DMS153 treated with DMSO at 0.1 percent for 48 hours (cell line): ENCODE results near the gene MTHFD2.
"Not testable (repeated sequence)": the region's sequence is repeated elsewhere in the genome, so short reads cannot be mapped to it uniquely, and the experiment has no call there.

ENCODE experiments used
- DNase-seq: peaks from one replicate; lab custom pipeline; 2025; ENCODE audit not compliant: unreplicated experiment; lab: John Stamatoyannopoulos, UW

Gene MTHFD2

DNA sequence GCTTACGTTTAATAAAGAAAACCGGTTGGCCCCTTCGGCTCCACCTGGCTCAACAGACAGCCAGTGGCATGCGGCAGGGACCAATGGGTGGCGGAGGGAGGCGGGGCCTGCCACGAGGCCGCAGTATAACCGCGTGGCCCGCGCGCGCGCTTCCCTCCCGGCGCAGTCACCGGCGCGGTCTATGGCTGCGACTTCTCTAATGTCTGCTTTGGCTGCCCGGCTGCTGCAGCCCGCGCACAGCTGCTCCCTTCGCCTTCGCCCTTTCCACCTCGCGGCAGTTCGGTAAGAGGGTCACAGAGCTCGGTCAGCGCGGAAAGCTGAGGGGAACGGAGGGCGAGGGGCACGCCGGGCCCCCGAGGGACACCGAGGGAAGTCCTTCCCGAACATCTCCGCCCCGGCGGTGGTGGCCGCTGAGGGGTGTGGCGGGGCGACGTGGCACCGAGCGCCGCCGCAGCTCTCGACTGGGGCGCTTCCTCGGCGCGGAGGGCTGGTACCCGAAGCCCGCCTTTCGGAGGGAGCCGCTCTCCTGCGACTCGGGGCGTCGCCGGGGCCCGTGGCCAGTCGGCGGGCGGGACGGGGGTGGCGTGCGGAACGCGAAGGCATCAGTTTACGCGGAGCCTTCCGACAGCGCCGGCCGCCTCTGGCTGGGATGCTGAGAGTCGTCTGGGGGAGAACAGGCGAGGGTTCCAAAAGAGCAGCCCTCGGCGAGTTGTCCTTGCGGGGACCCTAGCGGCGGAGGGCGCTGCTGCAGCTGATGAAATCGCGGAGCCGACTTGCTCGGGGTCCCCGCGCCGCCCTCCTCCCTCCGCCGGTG lies at the start of gene MTHFD2:
Gene MTHFD2, plus strand, starts transcription at position 155 of the 814 bp plus-strand sequence. Its CDS starts 27 bp downstream, at position 182.
- peak; percentile 94 for DNase-seq

DNA sequence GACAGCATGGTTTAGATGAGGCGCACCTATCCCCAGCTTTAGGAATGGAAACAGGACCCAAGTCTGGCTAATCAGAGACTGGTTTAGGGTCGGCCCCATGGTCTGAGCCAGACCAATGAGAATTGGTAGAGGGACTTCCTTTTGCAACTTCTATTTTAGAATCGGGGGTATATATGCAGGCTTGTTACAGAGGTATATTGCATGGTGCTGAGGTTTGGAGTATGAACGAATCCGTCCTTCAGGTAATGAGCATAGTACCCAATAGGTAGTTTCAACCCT lies 49.2 kb upstream of the MTHFD2 start:
- DNase-seq = no peak

DNA sequence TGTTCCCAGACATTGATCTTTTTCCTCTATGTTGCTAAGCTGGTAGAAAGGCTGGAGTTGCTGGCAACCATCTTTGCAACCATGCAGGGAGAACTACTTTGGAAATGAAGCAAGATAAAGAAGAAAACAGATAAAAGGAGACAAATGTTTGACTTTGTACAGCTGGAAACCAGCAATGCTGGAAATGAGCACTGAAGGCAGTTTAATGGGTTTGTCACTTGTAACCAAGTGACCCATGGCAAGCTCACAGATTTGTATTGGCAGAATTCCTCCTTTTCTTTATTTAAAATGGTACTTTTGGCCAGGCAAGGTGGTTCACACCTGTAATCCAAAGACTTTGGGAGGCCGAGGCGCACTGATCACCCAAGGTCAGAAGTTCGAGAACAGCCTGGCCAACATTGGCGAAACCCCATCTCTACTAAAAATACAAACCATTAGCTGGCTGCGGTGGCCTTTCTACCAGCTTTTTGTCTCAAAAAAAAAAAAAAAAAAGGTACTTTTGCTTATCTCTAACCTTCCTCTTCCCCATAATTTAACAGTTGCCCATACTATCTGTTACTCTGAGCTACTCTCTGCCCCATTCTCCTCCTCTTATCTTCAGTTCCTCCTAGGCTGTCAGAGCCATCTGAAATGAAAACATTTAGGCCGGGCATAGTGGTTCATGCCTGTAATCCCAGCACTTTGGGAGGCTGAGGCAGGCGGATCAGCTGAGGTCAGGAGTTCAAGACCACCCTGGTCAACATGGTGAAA lies 48.7 kb upstream of the MTHFD2 start:
- no peak for DNase-seq

DNA sequence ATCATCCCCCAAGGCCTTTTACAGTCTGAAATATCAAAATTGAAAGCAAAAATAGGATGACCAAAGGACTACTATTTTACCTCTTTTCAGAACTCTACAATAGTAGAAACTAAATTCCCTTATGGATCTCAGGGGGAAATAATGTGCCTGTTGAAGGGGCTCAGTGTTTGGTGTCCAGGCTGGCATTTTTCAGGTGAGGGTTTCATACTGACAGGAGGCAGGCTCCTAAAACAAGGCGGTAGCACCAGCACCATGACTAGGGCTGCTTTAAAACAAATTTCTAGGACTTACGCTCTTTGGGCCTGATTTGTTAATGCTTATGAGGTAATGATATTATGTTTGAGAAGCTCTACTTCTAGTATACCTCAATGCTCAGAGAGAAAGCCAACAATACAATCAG lies 45.5 kb upstream of the MTHFD2 start:
- DNase-seq = no peak

DNA sequence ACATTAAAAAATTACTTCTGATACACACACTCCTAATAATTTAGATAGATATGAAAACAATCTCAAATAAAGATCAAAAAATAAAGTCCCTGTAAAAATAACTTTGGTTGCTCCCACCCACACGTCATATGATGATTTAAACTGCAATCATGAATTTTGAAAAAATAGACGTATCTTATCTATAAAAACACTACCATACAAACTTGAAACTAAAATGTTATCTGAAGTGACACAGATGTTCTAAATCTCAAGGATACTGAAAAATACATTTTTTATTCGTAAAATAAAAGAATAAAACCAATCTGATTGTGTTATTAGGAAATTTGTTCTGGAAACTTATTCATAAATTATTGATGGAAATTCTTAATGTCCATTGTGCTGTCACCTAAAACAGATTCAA lies 42.6 kb upstream of the MTHFD2 start:
- DNase-seq = no peak

DNA sequence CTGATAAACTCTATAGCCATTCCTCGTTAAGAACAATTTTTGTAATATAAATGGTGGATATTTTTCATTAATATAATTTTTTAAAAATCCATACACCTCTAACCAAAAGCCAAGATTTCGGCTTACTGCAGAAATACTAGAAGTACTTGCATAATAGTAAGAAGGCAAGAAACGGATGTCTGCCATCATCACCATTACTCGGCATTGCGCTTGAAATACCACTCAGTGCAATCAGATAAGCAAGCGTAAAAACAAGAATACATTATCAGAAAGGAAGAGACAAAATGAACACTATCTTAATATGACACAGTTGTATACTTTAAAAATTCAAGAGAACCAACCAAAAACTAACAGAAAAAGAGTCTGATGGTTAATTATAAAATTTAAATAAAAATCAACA lies 35.5 kb upstream of the MTHFD2 start:
- DNase-seq = no peak

DNA sequence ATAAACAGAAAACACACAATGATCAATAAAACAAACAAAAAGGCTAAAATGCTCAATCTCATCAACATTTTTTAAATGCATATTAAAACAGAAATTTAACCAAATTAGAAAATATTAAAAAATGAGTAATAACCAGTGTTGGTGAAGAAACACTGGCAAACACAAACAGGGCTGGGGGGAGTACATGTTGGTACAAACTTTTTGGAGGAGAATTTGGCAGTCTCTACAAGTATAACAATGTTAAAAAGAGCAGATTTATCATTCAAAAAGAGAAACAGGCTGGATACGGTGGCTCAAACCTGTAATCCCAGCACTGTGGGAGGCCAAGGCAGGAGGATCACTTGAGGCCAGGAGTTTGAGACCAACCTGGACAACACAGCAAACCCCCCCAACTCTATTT lies 33.7 kb upstream of the MTHFD2 start:
- no peak for DNase-seq

DNA sequence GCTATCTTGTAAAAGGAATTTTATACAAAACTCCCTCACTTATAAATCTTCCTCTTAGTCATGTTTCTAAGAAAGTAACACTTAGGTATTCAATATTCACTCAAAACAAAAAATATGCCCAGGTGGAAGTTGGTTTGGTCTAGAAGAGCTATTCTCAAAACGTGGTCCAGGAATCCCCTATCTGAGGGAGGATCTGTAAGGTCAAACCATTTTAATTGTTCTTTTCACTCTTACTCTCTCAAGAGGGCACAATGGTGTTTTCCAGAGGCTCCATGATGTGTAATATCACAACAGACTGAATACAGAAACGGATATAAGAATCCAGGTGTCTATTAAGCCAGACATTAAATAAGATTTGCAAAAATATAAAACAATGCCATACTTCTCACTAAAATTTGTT lies 29.7 kb upstream of the MTHFD2 start:
- no peak for DNase-seq

DNA sequence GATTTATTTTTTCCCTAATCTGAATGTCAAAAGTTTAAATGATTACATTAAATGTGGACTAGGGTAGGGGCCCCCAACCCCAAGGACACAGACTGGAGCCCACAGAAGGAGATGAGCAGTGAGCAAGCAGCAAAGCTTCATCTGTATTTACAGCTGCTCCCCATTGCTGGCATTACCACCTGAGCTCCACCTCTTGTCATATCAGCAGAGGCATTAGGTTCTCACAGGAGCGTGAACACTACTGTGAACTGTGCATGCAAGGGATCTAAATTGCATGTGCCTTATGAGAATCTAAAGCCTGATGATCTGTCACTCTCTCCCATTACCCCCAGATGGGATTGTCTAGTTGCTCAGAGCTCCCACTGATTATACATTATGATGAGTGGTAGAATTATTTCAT lies 23.5 kb upstream of the MTHFD2 start:
- DNase-seq = no peak

DNA sequence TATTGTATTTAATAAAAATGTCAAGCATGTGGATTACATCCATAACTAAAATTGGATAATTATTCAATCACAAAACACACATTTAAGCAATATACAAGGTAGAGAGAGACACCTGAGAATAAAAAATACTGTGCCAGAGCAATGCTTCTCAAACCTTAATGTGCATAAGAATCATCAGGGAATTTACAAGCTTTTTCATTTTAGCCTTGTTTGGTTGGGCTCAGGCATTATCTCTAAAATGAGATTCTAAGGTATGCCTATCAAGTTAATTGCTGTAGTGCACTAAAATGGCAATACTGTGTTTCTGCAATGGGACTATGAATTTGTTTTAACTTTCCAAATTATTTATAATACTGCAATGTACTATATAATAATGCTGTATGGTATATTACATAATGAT lies 20.7 kb upstream of the MTHFD2 start:
- DNase-seq = no peak

DNA sequence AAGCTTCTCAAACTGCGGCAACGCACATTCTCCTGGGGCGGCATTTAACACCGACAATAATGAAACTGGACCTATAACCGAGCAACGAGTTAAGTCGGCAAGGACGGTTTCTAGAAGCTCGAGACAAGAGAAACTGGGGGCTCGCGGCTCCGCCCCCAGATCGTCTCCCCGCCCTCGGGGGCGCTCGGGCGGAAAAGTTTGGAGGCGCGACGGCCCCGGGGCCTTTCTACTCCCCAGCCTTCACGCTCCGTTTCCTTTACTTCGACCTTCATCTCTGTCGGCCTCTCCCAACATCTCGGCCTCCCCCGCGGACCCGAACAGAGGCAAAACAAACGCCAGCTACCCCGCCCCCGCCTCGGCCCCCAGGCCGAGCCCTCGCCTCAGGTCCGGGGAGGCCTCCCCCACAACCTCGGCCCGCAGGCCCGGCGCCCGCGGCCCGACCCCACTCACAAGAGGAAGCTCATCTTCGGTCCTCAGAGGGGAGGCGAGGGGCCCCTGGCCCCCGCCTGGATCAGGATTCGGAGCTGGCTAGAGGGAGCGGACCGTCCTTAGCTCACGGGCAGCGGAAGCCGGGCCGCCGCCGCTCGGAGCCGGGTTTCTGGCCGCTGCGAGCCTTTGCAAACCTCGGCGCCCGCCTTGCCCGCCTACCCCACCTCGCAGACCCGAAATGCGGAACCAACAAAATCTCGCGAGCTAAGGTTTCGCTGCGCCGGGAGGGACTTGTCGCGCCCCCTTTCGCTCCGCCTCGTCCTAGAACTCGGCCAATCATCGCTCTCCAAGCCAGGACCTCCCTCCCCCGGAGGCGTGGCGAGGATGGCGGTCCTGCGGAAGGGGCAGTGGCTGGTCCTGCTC lies 20.0 kb upstream of the MTHFD2 start, which contains the start of gene MOB1A:
Gene MOB1A, minus strand, starts transcription at position 669 of the 852 bp plus-strand sequence. Its CDS starts 205 bp downstream, at position 464.
- DNase-seq = peak; percentile 92

DNA sequence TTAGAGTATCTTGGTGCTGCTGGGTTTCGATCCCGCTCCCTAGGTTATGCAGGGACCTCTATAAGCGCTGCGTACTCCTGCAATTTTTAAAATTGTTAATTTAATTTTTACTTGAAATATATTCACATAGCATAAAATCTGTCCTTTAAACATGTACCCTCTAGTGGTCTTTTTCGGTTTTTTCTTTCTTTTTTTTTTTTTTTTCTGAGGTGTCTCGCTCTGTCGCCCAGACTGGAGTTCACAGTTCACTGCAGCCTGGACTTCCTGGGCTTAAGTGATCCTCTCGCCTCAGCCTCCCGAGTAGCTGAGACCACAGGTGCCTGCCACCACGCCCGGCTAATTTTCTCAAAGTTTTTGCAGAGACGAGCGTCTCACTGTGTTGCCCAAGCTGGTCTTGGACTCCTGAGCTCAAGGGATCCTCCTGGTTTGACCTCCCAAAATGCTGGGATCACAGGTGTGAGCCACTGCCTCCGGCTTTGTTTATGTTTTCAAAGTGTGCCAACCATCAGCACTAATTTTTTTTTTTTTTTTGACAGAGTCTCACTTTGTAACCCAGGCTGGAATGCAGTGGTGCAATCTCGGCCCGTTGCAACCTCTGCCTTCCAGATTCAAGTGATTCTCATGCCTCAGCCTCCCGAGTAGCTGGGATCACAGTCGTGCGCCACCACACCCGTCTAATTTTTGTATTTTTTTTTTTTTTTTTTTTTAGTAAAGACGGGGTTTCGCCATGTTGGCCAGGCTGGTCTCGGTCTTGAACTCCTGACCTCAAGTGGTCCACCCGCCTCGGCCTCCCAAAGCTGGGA lies 19.2 kb upstream of the MTHFD2 start:
- DNase-seq = no peak

DNA sequence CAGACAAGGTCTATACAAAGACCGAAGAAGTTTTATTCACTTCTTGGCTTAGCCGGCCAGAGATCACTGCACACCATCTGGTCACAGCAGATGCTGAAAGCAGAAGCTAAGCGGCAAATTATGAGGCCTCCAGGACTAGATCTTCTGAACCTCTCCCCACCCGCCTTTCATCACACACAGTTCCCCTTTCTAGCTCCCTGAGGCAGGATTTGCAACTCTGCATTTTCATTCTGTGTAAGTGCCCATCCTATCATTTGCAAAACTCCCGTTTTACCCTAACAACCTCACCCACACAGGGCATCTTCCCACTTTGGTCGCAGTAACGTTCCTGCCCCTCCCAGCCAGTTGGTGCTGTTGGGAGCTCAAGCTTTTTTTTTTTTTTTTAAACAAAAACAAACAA lies 16.7 kb upstream of the MTHFD2 start:
- no peak for DNase-seq

DNA sequence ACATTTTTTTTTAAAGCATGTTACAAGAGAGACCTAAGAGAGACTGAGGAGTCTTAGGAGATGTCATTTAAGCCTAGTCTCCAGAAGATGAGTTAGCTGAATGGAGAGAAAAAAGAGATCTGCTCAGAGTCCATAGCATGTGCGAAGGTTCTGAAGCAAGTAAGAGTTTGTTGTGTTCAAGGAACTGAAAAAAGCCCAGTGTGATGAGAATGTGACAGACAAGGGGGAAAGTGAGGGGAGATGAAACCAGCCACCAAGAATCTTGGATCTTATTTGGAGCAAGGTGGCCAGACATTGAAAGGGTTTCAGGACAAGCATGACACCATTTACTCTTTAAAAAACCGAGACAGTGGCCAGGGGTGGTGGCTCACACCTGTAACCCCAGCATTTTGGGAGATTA lies 14.5 kb upstream of the MTHFD2 start:
- DNase-seq = no peak

DNA sequence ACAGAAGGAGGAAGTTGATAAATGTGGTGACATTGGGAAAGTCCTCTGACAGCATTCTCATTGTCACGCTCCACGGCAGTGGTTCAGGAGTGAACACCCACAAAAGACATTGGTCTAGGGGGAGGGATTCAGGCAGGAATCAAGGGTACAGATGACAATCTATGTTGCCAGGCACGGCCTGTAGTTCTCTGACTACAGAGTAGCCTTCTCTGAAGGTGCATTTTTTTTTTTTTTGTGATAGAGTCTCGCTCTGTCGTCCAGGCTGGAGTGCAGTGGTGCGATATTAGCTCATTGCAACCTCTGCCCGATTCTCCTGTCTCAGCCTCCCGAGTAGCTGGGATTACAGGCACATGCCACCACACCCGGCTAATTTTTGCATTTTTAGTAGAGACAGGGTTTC lies 12.4 kb upstream of the MTHFD2 start:
- DNase-seq = no peak

DNA sequence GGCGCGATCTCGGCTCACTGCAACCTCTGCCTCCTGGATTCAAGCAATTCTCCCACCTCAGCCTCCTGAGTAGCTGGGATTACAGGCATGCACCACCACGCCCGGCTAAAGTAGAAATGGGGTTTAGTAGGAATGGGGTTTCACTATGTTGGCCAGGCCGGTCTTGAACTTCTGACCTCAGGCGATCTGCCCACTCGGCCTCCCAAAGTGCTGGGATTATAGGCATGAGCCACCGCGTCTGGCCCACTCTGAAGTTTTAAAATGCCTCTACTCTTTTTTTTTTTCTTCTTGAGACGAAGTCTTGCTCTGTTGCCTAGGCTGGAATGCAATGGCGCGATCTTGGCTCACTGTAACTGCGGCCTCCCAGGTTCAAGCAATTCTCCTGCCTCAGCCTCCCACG lies 11.7 kb upstream of the MTHFD2 start:
- DNase-seq = not testable (repeated sequence)

DNA sequence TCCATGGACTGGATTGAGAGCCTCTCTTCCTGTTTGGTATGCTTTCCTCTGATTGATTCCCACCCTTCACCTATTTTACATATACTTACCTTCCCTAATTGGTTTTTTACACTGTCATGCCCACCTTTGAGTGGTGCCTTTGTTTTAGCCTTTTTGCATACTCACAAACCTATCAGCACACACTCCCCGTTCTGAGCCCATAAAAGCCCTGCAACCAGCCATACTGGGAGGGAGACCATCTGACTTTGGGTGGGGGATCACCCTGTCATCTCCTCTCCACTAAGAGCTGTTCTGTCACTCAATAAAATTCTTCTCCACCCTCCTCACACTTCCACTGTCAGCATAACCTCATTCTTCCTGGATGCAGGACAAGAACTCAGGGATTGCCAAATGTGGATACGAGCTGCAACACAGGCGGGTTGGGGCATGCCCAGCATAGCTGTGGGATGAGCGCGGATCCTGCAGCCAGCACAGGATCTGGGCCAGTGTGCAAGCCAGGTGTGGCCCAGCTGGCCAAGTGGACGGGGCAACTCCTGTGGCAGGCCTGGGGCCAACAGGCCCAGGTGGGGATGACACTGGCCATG lies 10.3 kb upstream of the MTHFD2 start:
- DNase-seq = no peak

DNA sequence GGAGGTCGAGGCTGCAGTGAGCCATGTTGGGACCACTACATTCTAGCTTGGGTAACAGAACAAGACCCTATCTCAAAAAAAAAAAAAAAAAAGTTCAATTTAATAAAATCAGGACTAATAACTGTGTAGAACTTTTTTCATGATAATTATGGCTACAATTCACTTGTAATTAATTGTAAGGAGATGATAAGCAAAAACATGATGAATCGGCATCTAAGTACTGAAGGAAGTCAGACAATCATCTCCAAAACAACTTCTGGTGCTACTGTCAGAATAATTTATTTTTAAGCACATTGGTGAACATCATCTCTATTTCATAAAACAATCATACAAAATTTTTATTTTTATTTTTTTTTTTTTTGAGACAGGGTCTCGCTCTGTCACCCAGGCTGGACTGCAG lies 9.7 kb upstream of the MTHFD2 start:
- no peak for DNase-seq

DNA sequence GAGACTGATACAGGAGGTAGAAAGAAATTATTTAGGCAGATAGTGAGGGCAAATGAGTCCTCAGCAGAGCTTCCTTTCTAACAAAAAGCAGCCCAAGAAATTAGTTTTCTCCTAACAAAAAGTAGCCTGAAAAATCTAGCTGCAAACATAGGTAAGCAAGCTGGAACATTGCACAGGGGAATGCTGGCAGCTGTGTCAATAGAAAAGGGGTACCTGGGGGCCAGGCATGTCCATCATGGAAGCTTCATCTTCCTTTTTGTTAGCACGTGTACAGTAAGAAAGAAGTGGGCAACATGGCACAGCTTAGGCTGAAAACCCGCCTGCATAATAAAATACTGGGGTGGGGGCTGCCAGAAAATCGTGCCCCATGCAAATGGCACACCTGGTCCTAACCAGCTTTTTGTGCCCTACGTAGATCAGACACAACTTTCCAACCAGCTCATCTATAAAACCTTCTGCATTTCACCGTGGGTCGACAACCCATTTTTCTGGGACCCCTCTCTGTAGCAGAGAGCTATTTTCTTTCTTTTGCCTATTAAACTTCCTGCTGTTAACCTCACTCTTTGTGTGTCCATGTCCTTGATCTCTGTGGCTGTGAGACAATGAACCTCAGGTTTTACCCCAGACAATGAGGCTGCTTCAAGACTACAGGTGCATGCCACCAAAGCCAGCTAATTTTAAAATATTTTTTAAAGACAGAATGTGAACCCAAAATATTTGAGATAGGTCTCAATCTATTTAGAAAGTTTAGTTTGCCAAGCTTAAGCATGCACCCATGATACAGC lies 6.6 kb upstream of the MTHFD2 start:
- no peak for DNase-seq

DNA sequence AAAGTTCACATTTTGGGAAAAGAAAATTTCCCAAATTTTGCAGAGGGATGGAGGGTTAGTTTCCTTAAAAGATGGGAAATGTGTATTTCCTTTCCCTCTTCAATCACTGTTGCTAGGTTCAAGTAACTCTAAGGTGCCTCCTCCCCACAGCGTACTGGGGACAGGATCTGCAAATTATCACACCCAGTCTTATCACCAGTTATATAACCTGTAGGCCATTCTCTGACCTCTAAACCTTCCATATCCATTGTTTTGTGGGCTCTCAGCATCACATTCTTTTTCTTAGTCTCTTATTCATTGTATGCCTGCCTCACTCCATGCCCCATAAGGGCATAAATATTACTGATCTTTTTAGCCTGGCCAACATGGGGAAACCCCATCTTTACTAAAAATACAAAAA lies 3.6 kb upstream of the MTHFD2 start:
- DNase-seq = no peak
